Fibroblast of the aortic adventitia (primary cell): ENCODE data around the gene GDF2. TPM values are rescaled to one million over a fixed set of nuclear protein-coding genes. Genes with fewer than 3 reads are reported as not detected.

ENCODE experiments used
- DNase-seq: peaks from one replicate; pipeline ENCODE4 v3.0.0-alpha.2; 2010; ENCODE audit warnings: low read depth
- H3K4me3 ChIP-seq: 2 replicates; pipeline ENCODE4 v1.5.1; 2011; ENCODE audit warnings: low read depth, mild to moderate bottlenecking, control low read depth, low read length, moderate library complexity
- total RNA-seq: library from RNA; depleted of rRNA; stranded (reverse); fragments of >200 nt; gene quantifications from 2 replicates; pipeline ENCODE4 v1.2.3, GENCODE V29; 2012; ENCODE audit warnings: low replicate concordance
- TF ChIP-seq, protein P1 (sequence below): IDR thresholded peaks from 2 replicates; pipeline ENCODE4 v1.5.1; 2011; ENCODE audit warnings: mild to moderate bottlenecking, low read length, control low read depth, inconsistent platforms; ENCODE audit not compliant: insufficient read depth

GDF2 gene
- total RNA-seq, 1 donor, result not detected

- no peak for DNase-seq
- TF ChIP-seq, protein P1, sequence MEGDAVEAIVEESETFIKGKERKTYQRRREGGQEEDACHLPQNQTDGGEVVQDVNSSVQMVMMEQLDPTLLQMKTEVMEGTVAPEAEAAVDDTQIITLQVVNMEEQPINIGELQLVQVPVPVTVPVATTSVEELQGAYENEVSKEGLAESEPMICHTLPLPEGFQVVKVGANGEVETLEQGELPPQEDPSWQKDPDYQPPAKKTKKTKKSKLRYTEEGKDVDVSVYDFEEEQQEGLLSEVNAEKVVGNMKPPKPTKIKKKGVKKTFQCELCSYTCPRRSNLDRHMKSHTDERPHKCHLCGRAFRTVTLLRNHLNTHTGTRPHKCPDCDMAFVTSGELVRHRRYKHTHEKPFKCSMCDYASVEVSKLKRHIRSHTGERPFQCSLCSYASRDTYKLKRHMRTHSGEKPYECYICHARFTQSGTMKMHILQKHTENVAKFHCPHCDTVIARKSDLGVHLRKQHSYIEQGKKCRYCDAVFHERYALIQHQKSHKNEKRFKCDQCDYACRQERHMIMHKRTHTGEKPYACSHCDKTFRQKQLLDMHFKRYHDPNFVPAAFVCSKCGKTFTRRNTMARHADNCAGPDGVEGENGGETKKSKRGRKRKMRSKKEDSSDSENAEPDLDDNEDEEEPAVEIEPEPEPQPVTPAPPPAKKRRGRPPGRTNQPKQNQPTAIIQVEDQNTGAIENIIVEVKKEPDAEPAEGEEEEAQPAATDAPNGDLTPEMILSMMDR, result no peak
- no peak overlapping the region for H3K4me3 ChIP-seq
Observed at GRCh38 chr10:47279276-47279675, 43.0 kb upstream of the GDF2 start.

DNA sequence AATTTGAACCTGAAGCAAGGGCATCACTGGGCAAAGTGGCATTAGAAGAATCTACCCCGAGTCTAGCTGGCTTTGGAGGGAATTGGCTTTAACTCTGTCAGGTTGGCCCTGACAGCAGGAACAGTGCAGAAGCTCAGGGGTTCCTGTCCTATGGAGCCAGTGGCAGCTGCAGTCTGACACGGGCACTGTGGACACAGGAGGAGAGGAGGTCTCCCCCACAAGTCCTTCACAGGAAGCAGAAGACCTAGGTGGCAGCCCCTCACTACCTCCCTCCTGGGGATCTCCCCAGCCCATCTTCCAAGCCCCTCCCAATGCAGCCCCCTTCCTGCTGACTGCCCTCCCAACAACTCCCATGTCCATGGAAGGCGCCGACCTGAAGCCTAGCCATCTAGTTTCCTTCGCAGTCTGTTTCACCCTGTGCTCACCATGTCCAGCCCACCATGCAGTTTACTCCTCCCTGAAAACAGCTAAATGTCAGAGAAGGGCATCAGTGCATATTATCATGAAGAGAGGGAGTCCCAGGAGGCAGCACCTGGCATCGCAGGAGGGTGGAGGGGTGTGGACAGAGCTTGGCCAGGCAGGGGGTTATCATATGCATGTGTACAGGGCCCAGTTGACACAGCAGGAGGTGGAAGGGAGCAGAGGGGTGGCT, 40.1 kb upstream of the GDF2 start:
- no peak overlapping the region for H3K4me3 ChIP-seq
- TF ChIP-seq, protein P1, result no peak
- no peak for DNase-seq

GRCh38 chr10:47282657-47283018, 39.6 kb upstream of the GDF2 start:
- no peak overlapping the region for H3K4me3 ChIP-seq
- TF ChIP-seq, protein P1, result no peak
- no peak for DNase-seq

DNA sequence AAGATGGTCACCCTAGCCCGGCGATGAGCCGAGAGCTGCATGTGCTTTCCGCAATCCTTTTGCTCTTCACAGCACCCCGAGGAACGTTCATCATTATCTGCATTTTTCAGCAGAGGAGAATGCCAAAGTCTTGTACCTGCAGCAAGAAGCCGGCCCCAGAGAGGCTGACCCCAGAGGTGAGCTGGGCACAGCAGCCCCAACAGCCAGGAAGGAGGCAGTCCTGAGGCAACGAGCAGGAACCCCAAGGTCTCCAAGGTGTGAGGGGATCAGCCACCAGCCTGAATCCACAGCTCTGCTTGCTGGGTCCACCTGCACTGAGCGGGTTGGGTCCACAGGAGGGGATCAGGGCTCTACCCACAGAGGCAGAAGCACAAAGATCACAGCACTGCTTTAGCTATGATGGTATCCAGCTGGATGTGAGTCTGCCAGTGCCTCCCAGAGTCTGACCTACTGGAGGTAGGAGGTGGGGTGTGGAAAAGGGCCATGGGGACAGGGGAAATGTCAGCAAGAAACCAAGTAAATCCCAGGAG, 39.1 kb upstream of the GDF2 start:
- H3K4me3 ChIP-seq, result no peak overlapping the region
- TF ChIP-seq, protein P1, result no peak

GRCh38 chr10:47283848-47284247, 38.4 kb upstream of the GDF2 start:
- DNase-seq, result no peak
- no peak overlapping the region for H3K4me3 ChIP-seq
- TF ChIP-seq, protein P1, result no peak

More for the DNA sequence above, 39.1 kb upstream of the GDF2 start:
- no peak for DNase-seq

GRCh38 chr10:47285381-47286115, 36.7 kb upstream of the GDF2 start:
- DNase-seq, result no peak
- TF ChIP-seq, protein P1, result no peak
- no peak overlapping the region for H3K4me3 ChIP-seq
